Erythroblast (primary cell): ENCODE data around the gene ONECUT1.
A peak's percentile ranks its signal among the peaks of the same experiment; 100 is the strongest.
"Not testable (repeated sequence)": the region's sequence is repeated elsewhere in the genome, so short reads cannot be mapped to it uniquely, and the experiment has no call there.

Experiments used
- DNase-seq, 2 experiments: peaks; one replicate each; lab custom pipeline; 2025; lab: John Stamatoyannopoulos, UW
- GATA1 ChIP-seq: IDR thresholded peaks from 2 replicates; pipeline ENCODE4 v1.6.1; 2011; ENCODE audit warnings: low read depth, mild to moderate bottlenecking, control low read depth, low read length, moderate library complexity
- POLR2A ChIP-seq: IDR thresholded peaks from 2 replicates; pipeline ENCODE4 v1.6.1; 2011; ENCODE audit warnings: mild to moderate bottlenecking, low read length

Gene ONECUT1

GRCh38 chr15:52790169-52790708 is at the start of gene ONECUT1:
TSS of gene ONECUT1 (minus strand) at chr15:52790336. CDS start at chr15:52789884, 452 bp downstream.
- TF ChIP-seq GATA1: no peak
- TF ChIP-seq POLR2A: no peak
- DNase-seq: peak; percentile 36 to 54

DNA sequence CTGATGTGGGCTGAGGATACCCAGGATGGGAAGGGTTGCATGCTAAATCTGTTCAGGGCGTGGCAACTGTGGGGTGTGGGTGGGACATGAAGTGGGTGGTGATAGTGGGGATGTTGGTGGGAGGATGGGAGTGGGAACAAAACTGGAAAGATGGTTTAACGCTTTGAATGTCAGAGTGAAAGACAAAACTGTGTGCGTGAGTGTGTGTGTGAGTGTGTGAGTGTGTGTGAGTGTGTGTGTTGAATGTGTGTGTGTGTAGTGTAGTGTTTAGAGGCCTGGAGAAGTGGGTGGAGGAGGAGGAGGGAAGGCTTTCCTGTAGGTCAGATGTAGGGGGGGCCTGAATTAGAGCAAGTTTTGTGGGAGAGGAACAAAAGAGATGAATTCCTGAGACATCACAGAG is 44.2 kb upstream of the ONECUT1 start:
- TF ChIP-seq GATA1: no peak
- no peak for TF ChIP-seq POLR2A
- DNase-seq: no peak

DNA sequence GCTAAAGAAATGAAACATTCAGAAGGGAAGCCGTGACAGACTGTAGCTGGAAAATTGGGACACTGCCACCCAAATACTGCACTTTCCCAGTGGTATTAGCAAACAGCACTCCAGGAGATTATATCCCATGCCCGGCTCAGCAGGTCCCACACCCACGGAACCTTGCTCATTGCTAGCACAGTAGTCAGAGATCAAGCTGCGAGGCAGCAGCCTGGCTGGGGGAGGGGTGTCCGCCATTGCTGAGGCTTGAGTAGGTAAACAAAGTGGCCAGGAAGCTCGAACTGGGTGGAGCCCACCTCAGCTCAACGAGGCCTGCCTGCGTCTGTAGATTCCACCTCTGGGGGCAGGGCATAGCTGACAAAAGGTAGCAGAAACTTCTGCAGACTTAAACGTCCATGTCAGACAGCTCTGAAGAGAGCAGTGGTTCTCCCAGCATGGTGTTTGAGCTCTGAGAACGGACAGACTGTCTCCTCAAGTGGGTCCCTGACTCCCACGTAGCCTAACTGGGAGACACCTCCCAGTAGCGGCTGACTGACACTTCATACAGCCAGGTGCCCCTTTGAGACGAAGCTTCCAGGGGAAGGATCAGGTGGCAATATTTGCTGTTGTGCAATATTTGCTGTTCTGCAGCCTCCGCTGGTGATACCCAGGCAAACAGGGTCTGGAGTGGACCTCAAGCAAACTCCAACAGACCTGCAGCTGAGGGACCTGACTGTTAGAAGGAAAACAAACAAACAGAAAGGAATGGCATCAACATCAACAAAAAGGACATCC is 34.2 kb upstream of the ONECUT1 start:
- not testable (repeated sequence) for DNase-seq

GRCh38 chr15:52822475-52822874 is 32.3 kb upstream of the ONECUT1 start:
- TF ChIP-seq POLR2A (no peak), GATA1 (no peak)

GRCh38 chr15:52819253-52819652 is 29.1 kb upstream of the ONECUT1 start:
- TF ChIP-seq GATA1 (no peak), POLR2A (no peak)
- no peak for DNase-seq

More at GRCh38 chr15:52822475-52822874, 32.3 kb upstream of the ONECUT1 start:
- DNase-seq: no peak

DNA sequence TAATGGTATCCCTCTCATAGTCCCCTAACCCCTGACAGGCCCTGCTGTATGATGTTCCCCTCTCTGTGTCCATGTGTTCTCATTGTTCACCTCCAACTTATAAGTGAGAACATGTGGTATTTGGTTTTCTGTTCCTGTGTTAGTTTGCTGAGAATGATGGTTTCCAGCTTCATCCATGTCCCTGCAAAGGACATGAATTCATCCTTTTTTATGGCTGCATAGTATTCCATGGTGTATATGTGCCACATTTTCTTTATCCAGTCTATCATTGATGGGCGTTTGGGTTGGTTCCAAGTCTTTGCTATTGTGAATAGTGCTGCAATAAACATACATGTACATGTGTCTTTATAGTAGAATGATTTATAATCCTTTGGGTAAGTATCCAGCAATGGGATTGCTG is 25.8 kb upstream of the ONECUT1 start:
- DNase-seq: not testable (repeated sequence)

GRCh38 chr15:52808996-52809395 is 18.9 kb upstream of the ONECUT1 start:
- no peak for TF ChIP-seq GATA1
- TF ChIP-seq POLR2A: no peak
- DNase-seq: no peak

DNA sequence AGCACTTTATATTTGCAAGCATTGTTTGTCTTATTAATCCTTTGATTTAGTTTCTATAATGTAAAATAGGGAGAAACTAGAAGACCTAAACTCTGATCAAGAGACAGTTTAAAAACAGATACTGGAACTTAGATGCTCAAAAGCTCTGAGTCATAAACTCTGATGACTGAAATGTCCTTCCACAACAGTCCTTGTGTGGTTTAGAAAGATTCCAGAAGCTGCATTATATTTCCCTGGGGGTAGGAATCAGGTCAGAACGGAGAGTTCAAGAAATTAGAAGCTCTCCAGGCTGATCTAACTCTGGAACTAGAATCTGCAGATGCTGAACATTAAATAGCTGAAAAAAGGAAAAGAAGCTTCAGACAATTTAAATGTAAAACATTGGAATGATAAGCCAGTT is 18.3 kb upstream of the ONECUT1 start:
- TF ChIP-seq POLR2A (no peak), GATA1 (no peak)
- no peak for DNase-seq

- DNase-seq: no peak
- TF ChIP-seq GATA1 (no peak), POLR2A (no peak)
These were observed 16.1 kb upstream of the ONECUT1 start for GRCh38 chr15:52806284-52806655.

DNA sequence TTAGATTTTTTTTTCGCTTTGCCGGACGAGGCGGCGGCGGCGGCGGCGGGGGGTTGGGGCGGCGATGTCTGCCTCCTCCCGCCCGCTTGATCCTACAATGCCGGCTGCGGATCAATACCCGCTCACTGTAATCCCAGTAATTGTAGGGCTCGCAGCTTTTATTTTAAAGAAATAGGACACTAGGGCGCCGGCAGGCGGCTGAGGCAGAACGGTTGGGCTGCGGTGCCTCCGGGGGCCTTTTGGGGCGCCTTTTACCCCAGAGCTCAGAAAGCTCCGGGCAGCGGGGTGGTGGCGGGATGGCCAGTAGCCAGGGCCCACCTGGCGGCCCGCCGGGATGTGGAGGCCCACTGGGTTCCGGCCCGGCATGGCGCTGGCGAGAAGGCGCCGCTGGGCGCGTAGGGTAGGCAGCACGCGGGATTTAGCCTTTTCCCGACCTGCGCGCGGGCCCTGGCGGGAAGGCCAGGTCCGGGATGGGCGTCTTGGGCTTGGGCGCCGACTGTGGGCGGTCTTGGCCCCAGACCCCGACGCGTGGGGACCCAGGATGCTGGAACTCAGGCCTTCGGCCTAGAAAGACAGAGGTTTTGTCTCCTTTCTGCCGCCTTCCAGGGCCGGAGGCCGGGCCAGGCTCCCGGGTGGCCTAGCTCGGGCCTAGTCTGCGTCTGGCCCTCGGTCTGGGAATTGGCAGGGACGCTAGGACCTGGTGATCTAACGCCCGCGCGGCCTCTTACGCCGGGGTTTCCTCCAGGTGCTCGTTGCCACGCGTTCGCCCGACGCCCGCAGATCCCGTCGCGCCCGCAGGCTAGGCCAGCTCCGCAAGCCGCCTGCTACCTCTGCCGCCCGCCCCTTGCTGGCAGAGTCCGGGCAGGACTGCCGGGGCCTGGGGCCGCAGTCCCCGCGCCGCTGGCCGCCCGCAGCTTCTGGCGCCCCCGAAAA is 15.5 kb upstream of the ONECUT1 start:
- no peak for DNase-seq

GRCh38 chr15:52804526-52805081 is 14.5 kb upstream of the ONECUT1 start:
- no peak for TF ChIP-seq GATA1
- TF ChIP-seq POLR2A: no peak
- DNase-seq: no peak

More for the DNA sequence above, 15.5 kb upstream of the ONECUT1 start:
- no peak for TF ChIP-seq GATA1

DNA sequence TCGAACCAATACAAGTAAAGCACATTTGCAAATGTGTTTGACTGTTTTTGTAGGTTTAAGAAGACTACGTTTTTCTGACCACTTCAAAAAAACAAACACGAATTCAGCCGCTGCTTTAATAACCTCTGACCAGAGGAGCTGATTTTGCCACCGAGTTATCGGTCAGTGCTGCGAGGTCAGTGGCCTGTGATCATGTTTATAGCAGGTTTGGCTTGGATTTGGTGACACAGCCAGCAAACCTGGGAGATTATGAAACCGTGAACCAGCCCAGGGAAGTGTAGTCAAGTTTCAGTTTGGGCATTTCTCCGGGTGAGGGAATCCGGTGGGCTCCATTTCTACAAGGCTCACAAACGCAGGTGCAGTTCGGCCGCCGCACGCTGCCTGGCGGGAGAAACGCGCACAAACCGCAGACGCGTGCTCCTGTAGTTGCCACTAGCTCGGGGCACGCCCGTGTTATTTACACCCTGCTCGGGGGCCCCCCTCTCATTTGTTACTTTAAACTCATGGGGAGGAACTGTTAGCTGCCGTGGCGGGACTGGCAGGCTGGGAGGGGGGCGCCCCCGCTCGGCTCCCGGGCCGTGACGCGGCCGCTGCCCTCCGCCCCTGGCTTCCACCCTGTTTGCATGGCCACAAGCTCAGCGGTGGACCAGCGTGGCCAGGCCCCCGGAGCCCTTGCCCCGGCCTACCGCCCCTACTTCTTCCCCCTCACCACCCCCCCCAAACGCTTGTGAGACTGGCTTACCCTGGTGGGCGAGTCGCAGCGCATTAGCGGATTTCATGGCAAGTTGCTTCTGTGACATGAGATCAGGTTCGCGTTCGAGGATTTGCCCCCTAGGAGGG is 13.6 kb upstream of the ONECUT1 start:
- no peak for TF ChIP-seq GATA1
- no peak for DNase-seq

DNA sequence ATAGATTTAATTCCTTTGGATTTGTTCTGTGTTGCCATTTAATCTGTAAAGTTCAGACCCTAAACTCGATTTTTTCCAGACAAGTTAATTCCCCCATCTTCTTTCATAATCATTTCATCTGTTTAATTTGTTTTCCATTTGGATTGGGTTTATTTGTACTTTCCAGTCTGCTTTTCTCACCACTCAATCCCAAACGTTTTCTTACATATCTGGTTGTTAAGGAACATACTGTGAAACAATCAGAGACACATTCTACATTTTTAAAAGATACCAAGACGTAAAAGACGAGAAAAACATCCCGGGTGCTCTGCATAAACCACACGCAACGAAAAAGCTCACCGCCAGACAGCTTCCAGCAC is 13.0 kb upstream of the ONECUT1 start:
- TF ChIP-seq GATA1 (no peak), POLR2A (no peak)
- no peak for DNase-seq
